Body of pancreas (tissue), 4 donors: ENCODE data around the gene TMEM129.

Experiments used
- CTCF ChIP-seq, 7 experiments: fragments of 450-650 bp in 4 of 7; fragments of 200-600 bp in 3 of 7; sonication (generic) in 3 of 7; IDR thresholded peaks; one replicate each; pipeline ENCODE4 v1.5.1; 2016 to 2019; ENCODE audit warnings: antibody characterized with exemption in 7 of 7
- POLR2A ChIP-seq, 3 donors: fragments of 450-650 bp; IDR thresholded peaks; one replicate each; pipeline ENCODE4 v1.6.1; 2016; ENCODE audit warnings: antibody characterized with exemption in 3 of 3, mild to moderate bottlenecking in 2 of 3

- no peak for TF ChIP-seq CTCF (IDR thresholded peaks at IDR 0.05)
- TF ChIP-seq POLR2A (IDR thresholded peaks at IDR 0.05): no peak
Measured at GRCh38 chr4:1770791-1771231, 49.7 kb upstream of the TMEM129 start.
